Stimulated activated CD8-positive, alpha-beta memory T cell treated with anti-CD3 and anti-CD28 coated beads, Interleukin-7, amount 100 ng/mL, for 4 hours (primary cell): ENCODE results near the gene SPTLC2.

Source experiments
- DNase-seq, 2 donors: peaks; one replicate each; pipeline ENCODE4 v3.0.0-alpha.2; 2020; ENCODE audit warnings: low read depth in 2 of 2

The SPTLC2 gene

DNA sequence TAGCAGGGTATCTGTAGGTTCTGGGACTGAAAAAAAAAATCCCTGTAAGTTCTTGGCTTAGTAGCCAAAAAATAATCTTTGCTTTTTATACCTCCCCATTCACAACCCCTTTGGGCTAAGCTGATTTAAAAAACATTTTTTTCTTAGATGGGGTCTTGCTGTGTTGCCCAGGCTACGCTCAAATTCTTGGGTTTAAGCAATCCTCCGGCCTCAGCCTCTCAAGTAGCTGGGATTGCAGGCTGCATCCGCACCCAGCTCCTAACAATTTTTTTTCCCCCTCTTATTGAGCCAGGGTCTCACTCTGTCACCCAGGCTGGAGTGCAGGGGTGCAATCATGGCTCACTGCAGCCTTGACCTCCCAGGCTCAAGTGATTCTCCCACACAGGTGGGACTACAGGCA is 108.7 kb downstream of the SPTLC2 start:
- DNase-seq = no peak

GRCh38 chr14:77505031-77505430 is 111.4 kb downstream of the SPTLC2 start:
- DNase-seq = no peak

DNA sequence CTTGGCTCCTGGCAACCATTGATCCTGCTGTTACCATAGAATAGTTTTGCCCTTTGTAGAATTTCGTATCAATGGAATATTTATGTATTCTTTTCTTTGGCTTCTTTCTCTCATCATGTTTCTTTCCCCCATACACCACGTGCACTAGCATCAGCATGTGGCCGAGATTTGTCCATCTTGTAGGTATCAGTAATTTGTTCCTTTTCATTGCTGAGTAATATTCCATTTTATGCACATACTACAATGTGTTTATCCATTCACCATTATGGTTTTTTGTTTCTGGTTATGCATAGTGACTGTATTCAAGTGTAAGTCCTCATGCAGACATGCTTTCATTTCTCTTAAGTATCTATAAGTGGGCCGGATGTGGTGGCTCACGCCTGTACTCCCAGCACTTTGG is 113.3 kb downstream of the SPTLC2 start:
- no peak for DNase-seq

DNA sequence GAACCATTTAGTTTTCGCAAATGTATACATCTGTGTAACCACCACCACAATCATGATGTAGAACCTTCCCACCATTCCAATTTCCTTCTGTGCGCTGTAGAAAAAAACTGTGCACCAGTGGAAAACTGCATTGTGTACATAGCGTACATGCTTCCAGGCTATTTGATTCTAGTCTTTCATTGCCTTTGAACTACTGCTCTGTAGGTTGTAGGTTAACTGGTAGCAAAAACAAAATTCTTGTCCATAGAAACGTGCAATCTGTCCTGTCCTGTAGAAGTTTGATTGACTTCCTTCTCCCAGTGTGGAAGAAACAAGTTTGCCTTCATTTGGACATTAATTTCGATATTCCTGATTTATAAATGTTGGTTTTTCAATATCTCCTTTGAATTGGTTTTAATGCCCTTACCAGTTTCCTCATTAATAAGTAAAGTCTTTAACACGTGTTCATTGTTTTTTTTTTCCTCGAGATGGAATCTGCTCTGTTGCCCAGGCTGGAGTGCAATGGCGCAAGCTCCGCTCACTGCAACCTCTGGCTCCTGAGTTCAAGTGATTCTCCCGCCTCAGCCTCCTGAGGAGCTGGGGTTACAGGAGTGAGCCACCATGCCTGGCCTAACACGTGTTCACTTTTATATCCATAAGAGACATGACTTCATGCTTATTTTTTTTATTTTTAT is 114.2 kb downstream of the SPTLC2 start:
- DNase-seq = no peak

GRCh38 chr14:77498984-77499527 is 117.4 kb downstream of the SPTLC2 start:
- DNase-seq = no peak

DNA sequence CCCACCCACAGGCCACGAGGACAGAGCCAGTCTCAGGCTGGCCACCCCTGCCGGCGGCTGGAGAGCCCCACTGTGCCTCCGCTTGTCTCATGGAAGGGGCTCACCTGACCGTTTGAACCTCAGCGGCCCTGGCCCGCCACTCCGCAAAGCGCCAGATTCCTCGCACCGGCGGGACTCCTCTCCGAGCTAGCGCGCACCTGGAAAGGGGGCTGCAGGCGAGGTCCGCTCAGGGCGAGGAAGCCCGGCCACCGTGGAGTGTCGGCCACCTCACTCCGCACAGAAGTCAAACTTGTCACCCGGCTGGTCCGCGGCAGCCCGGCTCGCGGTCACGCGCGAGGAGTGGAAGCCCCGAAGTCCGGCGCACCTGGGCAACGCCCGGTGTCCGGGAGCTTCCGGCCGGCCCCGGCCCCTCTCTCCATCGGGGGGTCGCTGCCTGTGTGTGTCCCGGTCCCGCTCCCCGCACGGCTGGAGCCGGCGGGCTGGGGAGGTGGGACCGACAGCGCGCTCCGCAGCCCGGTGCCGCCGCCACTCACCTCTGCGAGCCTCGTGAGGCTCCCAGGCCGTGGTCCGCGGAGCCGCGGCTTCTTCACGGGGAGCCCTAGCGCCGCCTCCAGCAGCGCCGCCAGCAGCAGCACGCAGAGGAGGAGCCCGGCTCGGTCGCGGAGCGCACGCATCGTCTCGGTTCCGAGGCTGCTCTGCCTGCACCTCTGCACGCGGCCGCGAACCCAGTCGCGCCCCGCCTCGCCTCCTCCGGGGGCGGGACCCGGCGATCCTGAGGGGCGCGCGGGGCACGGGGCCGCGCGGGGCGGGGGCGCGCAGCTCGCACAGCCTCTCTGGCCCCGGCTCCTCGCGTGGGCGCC is 118.1 kb downstream of the SPTLC2 start, which contains the start of gene ISM2:
Gene ISM2 (minus strand): TSS at position 697 of the 860 bp plus-strand sequence. CDS start 23 bp downstream, at position 674.
- DNase-seq = peak; percentile 4 to 41

DNA sequence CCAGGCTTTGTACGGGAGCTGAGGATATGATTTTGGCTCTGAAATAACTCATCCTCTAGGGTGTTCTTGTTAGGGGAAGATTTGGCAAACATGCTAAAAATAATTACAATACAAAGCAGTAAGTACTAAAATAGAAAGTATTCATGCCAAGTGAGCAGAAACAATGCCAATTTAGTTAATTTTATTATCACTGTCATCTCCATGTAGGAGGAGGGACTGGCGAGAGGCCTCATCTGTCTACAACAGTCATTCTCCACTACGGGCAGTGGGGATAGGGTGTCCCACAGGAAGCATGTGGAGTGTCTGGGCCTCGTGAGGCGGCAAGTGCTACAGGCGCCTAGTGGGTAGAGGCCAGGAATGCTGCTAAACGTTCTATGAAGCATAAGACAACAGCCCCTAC is 121.1 kb downstream of the SPTLC2 start:
- no peak for DNase-seq

- no peak for DNase-seq
Observed at GRCh38 chr14:77491056-77491455, 125.4 kb downstream of the SPTLC2 start.

DNA sequence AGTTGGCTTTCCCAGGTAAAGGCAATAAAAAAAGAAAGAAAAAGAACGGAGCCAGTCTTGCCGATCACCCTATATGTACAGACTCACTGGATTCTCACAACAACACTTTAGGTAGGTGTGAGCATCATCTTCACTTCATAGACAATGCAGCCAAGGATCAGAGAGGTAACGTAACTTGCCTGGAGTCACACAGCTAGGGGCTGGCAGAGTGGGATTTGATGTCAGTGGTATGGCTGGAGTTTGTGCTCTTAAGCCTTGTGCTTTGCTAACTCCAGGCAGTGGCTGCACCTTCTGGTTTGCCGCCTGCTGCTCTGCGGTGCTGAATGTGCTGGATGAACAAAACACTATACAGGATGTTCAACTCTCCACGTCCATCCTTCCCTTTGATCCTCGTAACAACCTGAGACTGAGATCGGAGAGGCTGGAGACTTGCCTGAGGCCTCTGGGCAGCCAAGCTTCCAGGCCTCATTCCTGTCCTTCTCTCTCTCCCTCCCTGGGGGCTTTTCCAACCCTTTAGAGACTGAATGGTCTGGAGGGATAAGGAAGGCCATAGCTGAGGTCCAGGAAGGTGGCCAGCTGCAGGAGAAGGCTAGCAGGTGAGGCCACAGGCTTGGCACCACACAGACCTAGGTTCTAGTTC is 126.0 kb downstream of the SPTLC2 start:
- no peak for DNase-seq

- DNase-seq = no peak
Observed at GRCh38 chr14:77489041-77489440, 127.4 kb downstream of the SPTLC2 start.

- DNase-seq = no peak
Observed at GRCh38 chr14:77488558-77488957, 127.9 kb downstream of the SPTLC2 start.

DNA sequence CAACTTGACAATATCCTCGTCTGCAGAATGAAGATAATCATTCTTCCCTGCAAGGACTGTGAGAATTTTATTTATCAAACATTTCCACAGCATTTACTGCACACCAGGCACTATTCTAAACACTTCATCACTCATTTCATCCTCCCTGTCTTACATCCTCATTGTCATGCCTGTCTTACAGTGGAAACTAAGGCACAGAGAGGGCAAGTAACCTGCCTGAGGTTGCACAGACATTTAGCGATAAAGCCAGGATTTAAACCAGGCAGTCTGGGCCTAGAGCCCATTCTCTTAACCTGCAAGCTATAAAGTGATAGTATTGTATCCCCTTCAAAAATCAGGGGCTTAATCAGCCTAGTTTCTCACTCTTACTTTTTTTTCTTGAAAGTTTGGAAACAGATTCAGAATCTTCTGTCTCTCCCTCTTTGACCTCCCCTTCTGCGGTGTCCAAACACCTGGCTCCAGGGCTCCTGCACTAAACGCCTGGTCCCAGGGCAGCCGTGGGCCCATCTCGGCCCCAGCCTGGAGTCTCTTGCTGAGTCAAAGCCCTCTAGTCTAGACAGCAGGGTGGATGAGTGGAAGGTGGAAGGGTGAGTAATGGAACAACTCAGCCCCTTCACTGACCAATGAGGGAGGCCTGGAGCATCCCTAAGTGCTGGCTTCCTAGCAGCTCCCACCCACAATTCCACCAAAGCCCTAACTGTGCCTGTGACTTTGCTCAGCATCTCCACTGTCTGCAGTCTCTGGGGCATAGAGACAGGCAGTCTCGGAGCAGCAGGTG is 130.3 kb downstream of the SPTLC2 start:
- DNase-seq = no peak

GRCh38 chr14:77485256-77485655 is 131.2 kb downstream of the SPTLC2 start:
- DNase-seq = no peak

DNA sequence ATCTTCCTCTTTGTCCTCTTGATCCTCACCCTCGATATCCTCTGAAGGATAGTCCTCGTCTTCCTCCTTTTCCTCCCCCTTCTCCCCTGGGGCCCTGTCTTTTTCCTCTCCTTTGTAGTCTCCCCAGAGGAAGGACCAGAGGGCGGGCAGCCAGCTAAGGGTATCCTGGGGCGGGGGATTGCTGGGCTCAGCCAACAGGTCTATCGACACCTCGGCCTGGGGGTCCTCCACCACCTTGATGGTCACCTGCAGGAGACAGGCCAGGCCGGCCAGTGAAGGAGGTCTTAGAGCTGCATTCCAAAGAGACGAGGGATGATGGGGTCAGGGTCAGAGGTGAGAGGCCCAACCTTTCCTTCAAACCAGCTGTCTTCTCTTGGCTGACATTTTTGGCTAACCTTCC is 134.0 kb downstream of the SPTLC2 start:
- no peak for DNase-seq

GRCh38 chr14:77478796-77479195 is 137.6 kb downstream of the SPTLC2 start:
- DNase-seq = no peak

GRCh38 chr14:77478029-77478428 is 138.4 kb downstream of the SPTLC2 start:
- DNase-seq = no peak

DNA sequence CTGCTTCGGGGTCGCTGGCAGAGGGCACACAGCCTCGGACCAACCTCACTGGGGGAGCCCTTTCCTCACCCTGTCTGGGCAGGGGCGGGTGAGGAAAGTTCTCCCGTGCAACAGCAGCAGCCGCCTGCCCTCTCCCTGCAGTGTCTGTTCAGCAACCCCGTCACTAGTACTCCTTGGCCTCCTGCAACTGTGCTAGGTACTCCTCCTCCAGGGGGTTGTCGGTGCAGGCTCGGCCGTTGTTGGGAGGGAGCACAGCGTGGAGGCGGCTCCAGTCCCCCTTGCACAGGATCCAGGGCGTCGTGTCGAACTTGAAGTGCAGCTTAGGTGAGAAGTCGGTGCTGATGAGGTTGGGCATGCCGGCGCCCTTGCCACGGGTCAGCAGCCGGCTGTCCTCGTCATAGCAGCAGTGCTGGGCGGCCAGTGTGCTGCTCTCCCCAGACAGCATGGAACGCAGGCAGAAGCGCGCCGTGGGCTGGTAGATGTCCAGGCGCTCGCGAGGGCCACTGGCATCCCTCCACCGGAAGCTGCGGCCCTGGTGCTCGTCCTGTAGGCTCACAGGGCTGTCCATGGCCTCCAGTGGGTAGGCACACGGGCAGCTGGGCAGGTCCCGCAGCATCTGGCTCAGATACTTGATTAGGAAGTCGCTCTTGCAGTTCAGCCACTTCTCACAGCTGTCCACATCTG is 140.9 kb downstream of the SPTLC2 start:
- no peak for DNase-seq

DNA sequence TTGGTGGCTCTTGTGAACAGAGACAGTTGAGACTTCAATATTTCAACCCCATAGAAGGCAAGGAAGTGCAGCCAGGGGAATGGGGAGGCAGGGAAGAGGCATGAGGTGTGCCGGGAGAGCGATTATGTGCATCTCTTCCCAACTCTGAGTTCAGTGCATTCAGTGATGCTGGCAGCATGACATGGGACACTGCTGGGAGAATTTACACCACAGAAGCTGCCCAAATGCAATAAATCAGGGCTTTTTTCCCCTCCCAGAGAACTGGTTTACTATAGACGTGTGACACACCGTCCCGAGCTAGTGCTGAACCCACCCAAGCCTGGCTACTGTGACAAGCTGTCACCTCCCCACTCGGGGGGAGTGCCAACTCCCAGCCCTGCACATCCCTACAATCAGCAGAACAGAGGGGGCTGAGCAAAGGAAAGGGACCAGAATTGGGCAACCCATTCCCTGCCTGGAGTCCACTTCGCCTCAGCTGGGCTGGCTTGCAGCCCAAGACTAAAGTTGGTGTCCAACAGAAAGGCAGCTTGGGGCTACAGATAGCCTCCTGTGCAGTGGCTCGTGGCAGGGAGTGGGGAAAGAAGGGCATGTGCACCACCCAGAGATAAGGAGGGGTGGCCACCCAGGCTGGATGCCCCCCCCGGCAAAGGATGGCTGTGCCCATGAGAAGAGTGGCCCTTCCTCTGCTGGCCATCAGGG is 141.8 kb downstream of the SPTLC2 start:
- DNase-seq = no peak

- DNase-seq = no peak
Observed at GRCh38 chr14:77473921-77474320, 142.5 kb downstream of the SPTLC2 start.

GRCh38 chr14:77470224-77470870 is 146.1 kb downstream of the SPTLC2 start:
- DNase-seq = no peak
